Gastrocnemius medialis (tissue), 4 donors: ENCODE data around the gene BCOR. TPM values are rescaled to one million over a fixed set of nuclear protein-coding genes. Genes with fewer than 3 reads are reported as not detected.

Experiments
- ATAC-seq, 2 donors: fragments of 150-250 bp; one replicate each; pipeline ENCODE4 v1.9.1; 2016
- DNase-seq, 2 donors: peaks; one replicate each; pipeline ENCODE4 v3.0.0-alpha.2; 2019
- H3K27ac ChIP-seq, 4 donors: fragments of 200-600 bp; sonication (generic); 1 replicate in 1 of 4; 2 replicates in 3 of 4; pipeline ENCODE4 v1.5.1; 2016 to 2018; ENCODE audit warnings: mild to moderate bottlenecking in 2 of 4, moderate library complexity in 1 of 4
- H3K27me3 ChIP-seq, 3 donors: fragments of 200-600 bp; sonication (generic) in 2 of 3; 1 replicate in 1 of 3; 2 replicates in 2 of 3; pipeline versions ENCODE4 v1.5.1 to v1.6.0; 2016 to 2019; ENCODE audit warnings: mild to moderate bottlenecking in 1 of 3, moderate library complexity in 1 of 3
- H3K36me3 ChIP-seq, 2 donors: fragments of 200-600 bp; sonication (generic) in 1 of 2; one replicate each; pipeline ENCODE4 v1.5.1; 2017 to 2018
- H3K4me1 ChIP-seq, 2 donors: fragments of 200-600 bp; sonication (generic) in 1 of 2; one replicate each; pipeline ENCODE4 v1.5.1; 2016 to 2017; ENCODE audit warnings: mild to moderate bottlenecking in 2 of 2
- H3K4me3 ChIP-seq, 4 donors: fragments of 200-600 bp; sonication (generic) in 3 of 4; 1 replicate in 1 of 4; 2 replicates in 3 of 4; pipeline ENCODE4 v1.5.1; 2016 to 2019; ENCODE audit warnings: mild to moderate bottlenecking in 2 of 4
- H3K9me3 ChIP-seq, 3 donors: fragments of 200-600 bp; sonication (generic) in 2 of 3; 1 replicate in 1 of 3; 2 replicates in 2 of 3; pipeline ENCODE4 v1.5.1; 2016 to 2019
- CTCF ChIP-seq, 5 experiments: fragments of 450-650 bp in 3 of 5; fragments of 200-600 bp in 2 of 5; sonication (generic) in 2 of 5; IDR thresholded peaks in 4 of 5; conservative IDR thresholded peaks in 1 of 5; 1 replicate in 4 of 5; 2 replicates in 1 of 5; pipeline ENCODE4 v1.5.1; 2016 to 2019; ENCODE audit warnings: antibody characterized with exemption in 5 of 5, mild to moderate bottlenecking in 3 of 5, moderate library complexity in 3 of 5
- POLR2A ChIP-seq, 2 donors: fragments of 450-650 bp; IDR thresholded peaks; one replicate each; pipeline ENCODE4 v1.6.1; 2017; ENCODE audit warnings: antibody characterized with exemption in 2 of 2, mild to moderate bottlenecking in 2 of 2, moderate library complexity in 2 of 2
- in situ Hi-C, 4 donors: fragments of 200-750 bp; cut with MboI; loops; one replicate each; pipeline versions ENCODE4 v1.15.0 to v1.8.0; 2017; ENCODE audit warnings: low sequenced_read_pairs in 4 of 4
- intact Hi-C: fragments of 100-400 bp; cut with DNase I; formaldehyde crosslinking; loops from one replicate; pipeline ENCODE4 v1.15.1; 2023; ENCODE audit warnings: low total_unique reads
- total RNA-seq, 4 donors: library from RNA; depleted of rRNA; stranded (reverse); fragments of >200 nt; gene quantifications; one replicate each; pipeline versions ENCODE4 v1.1.0 to v1.2.3, GENCODE V29; 2016

The BCOR gene
- total RNA-seq, 4 donors from 2014 or later: 6.5 to 43.8 (median 18.4) TPM

GRCh38 chrX:40101430-40101802 is 3.7 kb upstream of the BCOR start:
- Histone ChIP-seq H3K27ac (no peak overlapping the region), H3K9me3 (no peaks in the 10 kb centered on the region), H3K4me3 (no peak overlapping the region), H3K36me3 (no peaks in the 10 kb centered on the region), H3K4me1 (peaks cover 0 to 3% of the 10 kb centered on the region in 2 donors), H3K27me3 (peaks cover 0 to 24% (median 12%) of the 10 kb centered on the region in 3 donors)
- intact Hi-C loops (no loop called here), in situ Hi-C loops (no loop called here)
- DNase-seq (no peak), ATAC-seq (no peak)
- no peak for TF ChIP-seq CTCF (IDR thresholded peaks at IDR 0.05 in 4 of 5, conservative IDR thresholded peaks at IDR 0.05 in 1 of 5)
- TF ChIP-seq POLR2A (IDR thresholded peaks at IDR 0.05): no peak

GRCh38 chrX:40100537-40101429 is 3.0 kb upstream of the BCOR start:
- H3K27me3 ChIP-seq: peaks cover 0 to 22% (median 12%) of the 10 kb centered on the region in 3 donors
- H3K9me3 ChIP-seq: no peaks in the 10 kb centered on the region
- no peak for ATAC-seq
- H3K4me1 ChIP-seq: peaks cover 0 to 3% of the 10 kb centered on the region in 2 donors
- in situ Hi-C loops: no loop called here
- intact Hi-C loops: no loop called here
- no peak for DNase-seq
- TF ChIP-seq CTCF (IDR thresholded peaks at IDR 0.05 in 4 of 5, conservative IDR thresholded peaks at IDR 0.05 in 1 of 5): no peak
- no peak for TF ChIP-seq POLR2A (IDR thresholded peaks at IDR 0.05)
- H3K4me3 ChIP-seq: no peak overlapping the region
- H3K36me3 ChIP-seq: no peaks in the 10 kb centered on the region
- H3K27ac ChIP-seq: peak overlapping the region in 1 of 4 donors; percentile 16

- H3K4me3 ChIP-seq: no peak overlapping the region
- H3K4me1 ChIP-seq: peaks cover 0 to 3% of the 10 kb centered on the region in 2 donors
- peak overlapping the region in 1 of 4 donors; percentile 16 for H3K27ac ChIP-seq
- no peaks in the 10 kb centered on the region for H3K9me3 ChIP-seq
- in situ Hi-C loops: no loop called here
- ATAC-seq (no peak), DNase-seq (no peak)
- no peak for TF ChIP-seq CTCF (IDR thresholded peaks at IDR 0.05 in 4 of 5, conservative IDR thresholded peaks at IDR 0.05 in 1 of 5)
- H3K27me3 ChIP-seq: peaks cover 0 to 23% (median 12%) of the 10 kb centered on the region in 3 donors
- no peaks in the 10 kb centered on the region for H3K36me3 ChIP-seq
- intact Hi-C loops: no loop called here
Observed at GRCh38 chrX:40100141-40100536, 2.4 kb upstream of the BCOR start.

- intact Hi-C loops (loop anchor here (5.0 to 10.0 kb wide), 5 partner anchors 73 to 365 kb away; no protein-coding TSS in a partner anchor), in situ Hi-C loops (loop anchor here in 1 of 4 donors (10.0 kb wide), 1 partner anchor 45 kb away; no protein-coding TSS in a partner anchor)
- ATAC-seq: no peak
- no peak for TF ChIP-seq CTCF (IDR thresholded peaks at IDR 0.05 in 4 of 5, conservative IDR thresholded peaks at IDR 0.05 in 1 of 5)
- no peak for TF ChIP-seq POLR2A (IDR thresholded peaks at IDR 0.05)
- Histone ChIP-seq H3K36me3 (no peaks in the 10 kb centered on the region), H3K27ac (peak overlapping the region; percentile 88 to 93 (median 91)), H3K27me3 (peaks cover 0 to 27% (median 13%) of the 10 kb centered on the region in 3 donors), H3K9me3 (no peaks in the 10 kb centered on the region), H3K4me3 (peak overlapping the region; percentile 64 to 94 (median 82)), H3K4me1 (peaks cover 0 to 3% of the 10 kb centered on the region in 2 donors)
- DNase-seq: peak in 1 of 2 donors; percentile 25
Observed at GRCh38 chrX:40099055-40099958, 1.5 kb upstream of the BCOR start.
